Pancreas (tissue), 10 donors: Measurements from ENCODE around the gene HOXA3. TPM values are rescaled to one million over a fixed set of nuclear protein-coding genes. Genes with fewer than 3 reads are reported as not detected.
A peak's percentile ranks its signal among the peaks of the same experiment; 100 is the strongest.

Experiments
- ATAC-seq, 4 donors: fragments of 200-7000 bp; cut with Tn5 transposase; one replicate each; pipeline versions ENCODE4 v1.8.0 to v1.9.1; 2020; ENCODE audit warnings: mild to moderate bottlenecking in 4 of 4, moderate library complexity in 4 of 4
- DNase-seq, 6 donors: peaks; one replicate each; pipeline ENCODE4 v3.0.0-alpha.2; 2020
- FAIRE-seq: peaks from 2 replicates; lab custom pipeline; 2012; peaks lifted over from hg19 to GRCh38; lab: Jason Lieb, UNC
- H3K27ac ChIP-seq, 4 donors: fragments of 200-600 bp; sonication (generic); 1 replicate in 3 of 4; 2 replicates in 1 of 4; pipeline versions ENCODE4 v1.5.0 to v1.8.0; 2020
- H3K27me3 ChIP-seq, 4 donors: fragments of 200-600 bp; one replicate each; pipeline ENCODE4 v1.8.0; 2021
- H3K36me3 ChIP-seq, 3 donors: fragments of 200-600 bp; sonication (generic) in 1 of 3; one replicate each; pipeline versions ENCODE4 v1.5.0 to v1.8.0; 2020 to 2021
- H3K4me1 ChIP-seq, 3 donors: fragments of 200-600 bp; one replicate each; pipeline ENCODE4 v1.8.0; 2021
- H3K4me3 ChIP-seq, 4 donors: fragments of 200-600 bp; sonication (generic) in 2 of 4; one replicate each; pipeline versions ENCODE4 v1.5.0 to v1.8.0; 2020 to 2021
- H3K9me3 ChIP-seq, 4 donors: fragments of 200-600 bp; one replicate each; pipeline ENCODE4 v1.8.0; 2021
- WGBS, 2 donors: extraction: QIAGEN DNeasy Blood & Tissue Kit; methylation state at CpG; one replicate each; pipeline ENCODE4 v1.1.7; 2013; 5-methylcytosine and 5-hydroxymethylcytosine counted together
- intact Hi-C, 3 donors: fragments of 100-400 bp; cut with DNase I; formaldehyde crosslinking; loops; one replicate each; pipeline versions ENCODE4 v1.11.1 to v1.14.2; 2022
- polyA plus RNA-seq, 2 donors: library from polyadenylated mRNA; stranded (reverse); fragments of 200-250 nt; gene quantifications; one replicate each; pipeline ENCODE4 v1.2.3, GENCODE V29; 2013
- total RNA-seq, 6 donors: library from RNA; stranded (reverse); fragmentation: NEBNext Ultra II Directional in 4 of 6; extraction: Animal tissue kit (Norgen Biotek cat#: 25700) in 4 of 6; gene quantifications; one replicate each; pipeline versions ENCODE4 v1.2.1 to v1.2.4, GENCODE V29; 2021 to 2023
- TF ChIP-seq, protein P1 (sequence below), 4 donors: fragments of 200-600 bp; sonication (generic) in 3 of 4; IDR thresholded peaks; one replicate each; pipeline versions ENCODE4 v1.5.0 to v1.8.0; 2021; ENCODE audit warnings: antibody characterized with exemption in 4 of 4
- donor health status: healthy with polysubstance abuse.
- donor health status: DM: no; HTN: no; CAD: no; lungs with moderate emphysema.
- donor health status: DM: no; HTN: no; CAD: no.
- donor health status: control.
- donor health status: control.
- donor health status: Bipolar disorder and iron deficiency.
- donor health status: DM: yes; HTN: yes; CAD: no.
- donor health status: DM: no; HTN: no; CAD: no.
- donor health status: DM: no; HTN: no; CAD: no.
- donor health status: DM: yes; HTN: yes; CAD: no.

Gene HOXA3
- total and polyA plus RNA-seq, 8 donors, result 0.13 to 1.9 (median 0.43) TPM; not detected in 1

DNA sequence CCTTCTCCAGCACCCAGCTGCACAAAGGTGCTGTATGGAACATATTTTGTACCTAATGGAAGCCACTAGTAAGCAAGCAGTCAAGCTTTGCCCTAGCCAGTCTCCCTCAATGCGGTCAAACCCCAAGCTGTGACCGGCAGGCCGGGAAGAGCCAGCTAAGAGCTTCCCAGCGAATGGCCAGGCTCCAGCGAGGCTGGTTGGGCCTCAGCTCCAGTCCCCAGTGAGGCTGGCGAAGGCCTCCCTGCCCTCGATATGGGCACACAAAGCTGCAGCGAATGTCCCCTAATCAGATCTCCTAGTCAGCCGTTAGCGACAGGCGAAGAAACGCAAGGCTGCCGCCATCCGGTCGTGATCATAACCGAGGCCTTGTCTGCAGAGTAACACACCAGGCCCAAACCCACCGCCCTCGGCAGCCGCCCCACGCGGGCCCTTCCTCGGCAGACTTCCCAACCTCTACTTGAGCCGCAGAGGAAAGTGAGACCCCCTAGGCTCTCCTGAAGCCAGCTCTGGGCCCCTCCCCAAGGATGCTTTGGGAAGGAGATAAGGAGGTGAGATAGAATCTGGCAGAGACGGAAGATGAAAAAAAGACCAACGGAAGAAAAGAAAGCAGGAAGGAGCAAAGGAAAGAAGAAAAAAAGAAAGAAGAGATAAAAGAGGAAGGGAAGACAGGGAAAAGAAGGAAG lies 16.0 kb upstream of the HOXA3 start:
- intact Hi-C loops, result no loop called here
- H3K27me3 ChIP-seq, result peaks cover 19 to 95% (median 48%) of the 10 kb centered on the region in 4 donors
- no peaks in the 10 kb centered on the region for H3K9me3 ChIP-seq
- WGBS, 2 donors, result 17 to 18% methylated on average over 25 of the region's 25 CpGs
- H3K4me3 ChIP-seq, result no peak overlapping the region
- no peak for ATAC-seq
- FAIRE-seq, result no peak
- peak in 3 of 6 donors; percentile 3 to 61 (median 59) for DNase-seq
- H3K4me1 ChIP-seq, result peaks cover 0 to 9% (median 0%) of the 10 kb centered on the region in 3 donors
- no peak overlapping the region for H3K27ac ChIP-seq
- H3K36me3 ChIP-seq, result no peaks in the 10 kb centered on the region
- TF ChIP-seq, protein P1, sequence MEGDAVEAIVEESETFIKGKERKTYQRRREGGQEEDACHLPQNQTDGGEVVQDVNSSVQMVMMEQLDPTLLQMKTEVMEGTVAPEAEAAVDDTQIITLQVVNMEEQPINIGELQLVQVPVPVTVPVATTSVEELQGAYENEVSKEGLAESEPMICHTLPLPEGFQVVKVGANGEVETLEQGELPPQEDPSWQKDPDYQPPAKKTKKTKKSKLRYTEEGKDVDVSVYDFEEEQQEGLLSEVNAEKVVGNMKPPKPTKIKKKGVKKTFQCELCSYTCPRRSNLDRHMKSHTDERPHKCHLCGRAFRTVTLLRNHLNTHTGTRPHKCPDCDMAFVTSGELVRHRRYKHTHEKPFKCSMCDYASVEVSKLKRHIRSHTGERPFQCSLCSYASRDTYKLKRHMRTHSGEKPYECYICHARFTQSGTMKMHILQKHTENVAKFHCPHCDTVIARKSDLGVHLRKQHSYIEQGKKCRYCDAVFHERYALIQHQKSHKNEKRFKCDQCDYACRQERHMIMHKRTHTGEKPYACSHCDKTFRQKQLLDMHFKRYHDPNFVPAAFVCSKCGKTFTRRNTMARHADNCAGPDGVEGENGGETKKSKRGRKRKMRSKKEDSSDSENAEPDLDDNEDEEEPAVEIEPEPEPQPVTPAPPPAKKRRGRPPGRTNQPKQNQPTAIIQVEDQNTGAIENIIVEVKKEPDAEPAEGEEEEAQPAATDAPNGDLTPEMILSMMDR (IDR thresholded peaks at IDR 0.05), result no peak

DNA sequence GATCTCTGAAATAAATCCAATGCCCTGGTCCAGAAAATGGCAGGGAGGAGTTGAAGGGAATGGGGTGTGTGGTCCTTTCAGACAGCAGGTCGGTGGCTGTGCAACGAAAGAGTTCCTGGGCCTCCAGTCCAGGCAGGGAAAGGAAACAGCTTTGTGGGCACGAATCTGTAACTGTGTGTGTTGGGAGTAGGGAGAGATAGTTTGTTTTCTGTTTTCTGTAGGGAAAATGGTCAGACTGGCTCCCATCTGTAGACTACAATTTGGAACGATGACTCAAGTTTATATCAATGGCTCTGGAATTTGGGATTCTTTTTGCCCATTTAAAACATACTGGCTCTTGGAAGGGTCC lies 15.5 kb upstream of the HOXA3 start:
- FAIRE-seq, result no peak
- 15 to 24% methylated on average over 4 of the region's 4 CpGs for WGBS, 2 donors
- no peak overlapping the region for H3K27ac ChIP-seq
- no peak for ATAC-seq
- H3K36me3 ChIP-seq, result no peaks in the 10 kb centered on the region
- peak in 2 of 6 donors; percentile 3 to 7 for DNase-seq
- no peaks in the 10 kb centered on the region for H3K9me3 ChIP-seq
- TF ChIP-seq, protein P1 (IDR thresholded peaks at IDR 0.05), result no peak
- intact Hi-C loops, result no loop called here
- H3K4me1 ChIP-seq, result peaks cover 0 to 5% (median 0%) of the 10 kb centered on the region in 3 donors
- peaks cover 19 to 89% (median 46%) of the 10 kb centered on the region in 4 donors for H3K27me3 ChIP-seq
- H3K4me3 ChIP-seq, result no peak overlapping the region

DNA sequence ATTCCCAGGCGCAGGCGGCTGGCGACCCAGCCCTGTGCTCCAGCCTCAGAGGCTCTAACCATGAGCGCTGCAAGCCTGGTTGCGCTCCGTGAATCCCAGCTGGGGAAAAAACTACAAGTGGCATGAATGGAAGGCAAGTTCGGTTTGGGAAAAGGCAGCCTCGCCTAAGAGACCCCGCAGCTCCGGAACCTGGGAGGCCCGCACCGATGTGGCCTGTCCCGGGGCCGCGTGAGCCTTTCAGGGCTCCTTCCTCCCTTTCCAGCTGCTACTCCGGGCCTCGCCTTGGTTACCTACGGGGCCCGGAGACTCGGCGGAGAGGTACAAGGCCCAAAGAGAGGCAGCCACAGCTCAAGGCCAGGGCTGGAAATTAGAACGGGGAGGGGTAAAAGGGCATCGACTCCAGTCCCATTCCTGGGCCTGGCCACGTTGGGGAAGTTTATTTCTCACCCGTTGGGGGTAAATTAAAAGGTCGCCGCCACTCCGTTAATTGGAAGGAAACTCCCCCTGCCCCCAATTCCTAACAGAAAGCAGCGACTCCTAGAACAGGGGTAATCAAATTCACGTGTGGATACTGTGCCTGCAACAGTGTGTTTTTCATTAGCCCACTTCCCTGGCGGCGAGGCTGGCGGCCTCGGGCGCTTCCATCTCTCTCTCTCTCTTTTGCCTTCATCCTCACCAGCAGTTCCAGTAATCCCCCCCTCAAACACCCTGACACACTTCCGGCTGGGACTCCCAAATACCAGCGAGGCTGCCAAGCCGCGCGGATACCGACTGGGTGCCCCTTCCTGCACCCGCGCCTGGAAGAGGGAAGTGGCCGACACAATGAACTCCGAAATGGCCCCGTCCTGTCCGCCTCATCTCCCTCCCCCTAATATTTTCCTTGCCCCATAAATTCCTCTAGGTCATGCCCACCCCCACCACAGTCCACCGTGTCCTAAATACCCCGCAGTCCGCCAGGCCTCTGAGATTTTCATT lies 14.4 kb upstream of the HOXA3 start:
- peaks cover 0 to 2% (median 0%) of the 10 kb centered on the region in 3 donors for H3K4me1 ChIP-seq
- DNase-seq, result peak in 3 of 6 donors; percentile 7 to 51 (median 50)
- no peaks in the 10 kb centered on the region for H3K9me3 ChIP-seq
- no peaks in the 10 kb centered on the region for H3K36me3 ChIP-seq
- TF ChIP-seq, protein P1 (IDR thresholded peaks at IDR 0.05), result no peak
- no peak for FAIRE-seq
- H3K27ac ChIP-seq, result no peak overlapping the region
- intact Hi-C loops, result no loop called here
- 11 to 12% methylated on average over 49 to 50 of the region's 50 CpGs for WGBS, 2 donors
- ATAC-seq, result no peak
- H3K27me3 ChIP-seq, result peaks cover 19 to 81% (median 42%) of the 10 kb centered on the region in 4 donors
- H3K4me3 ChIP-seq, result no peak overlapping the region

DNA sequence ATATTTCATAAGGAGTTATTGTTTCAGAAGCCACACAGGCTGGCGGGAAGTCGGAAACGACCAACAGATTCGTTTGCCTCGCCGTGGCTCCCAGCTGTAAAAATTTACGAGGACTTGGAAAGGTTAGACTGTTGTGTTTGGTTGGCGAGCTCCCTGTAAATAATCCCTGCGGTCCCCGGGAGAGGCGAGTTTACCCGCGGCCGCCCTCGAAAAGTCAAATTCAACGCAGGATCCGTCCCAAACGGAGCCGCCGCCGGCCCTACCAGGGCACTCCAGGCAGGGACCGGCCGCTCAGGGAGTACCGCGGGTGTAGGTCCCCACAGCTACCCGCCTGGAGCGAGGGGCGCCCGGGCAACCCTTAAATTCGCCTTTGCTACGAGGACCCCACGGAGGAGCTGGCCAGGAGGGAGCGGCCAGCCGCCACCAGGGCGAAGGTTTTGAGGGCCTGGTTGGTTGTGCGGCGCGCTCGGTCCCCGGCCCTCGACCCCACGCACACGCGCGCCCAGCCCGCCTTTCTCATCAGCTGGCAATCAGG lies 13.7 kb upstream of the HOXA3 start:
- H3K27ac ChIP-seq, result no peak overlapping the region

More for the DNA sequence above, 13.7 kb upstream of the HOXA3 start:
- intact Hi-C loops, result no loop called here
- Histone ChIP-seq H3K36me3 (no peaks in the 10 kb centered on the region), H3K27me3 (peaks cover 19 to 79% (median 38%) of the 10 kb centered on the region in 4 donors), H3K4me3 (peak overlapping the region in 1 of 4 donors; percentile 10), H3K9me3 (no peaks in the 10 kb centered on the region), H3K4me1 (peaks cover 0 to 2% (median 0%) of the 10 kb centered on the region in 3 donors)
- FAIRE-seq (no peak), ATAC-seq (no peak), DNase-seq (peak in 3 of 6 donors; percentile 7 to 69 (median 56))
- 10% methylated on average over 46 of the region's 46 CpGs for WGBS, 2 donors
- TF ChIP-seq, protein P1 (IDR thresholded peaks at IDR 0.05), result no peak
